ENCODE measurements around the gene WWTR1.

Gene WWTR1

DNA sequence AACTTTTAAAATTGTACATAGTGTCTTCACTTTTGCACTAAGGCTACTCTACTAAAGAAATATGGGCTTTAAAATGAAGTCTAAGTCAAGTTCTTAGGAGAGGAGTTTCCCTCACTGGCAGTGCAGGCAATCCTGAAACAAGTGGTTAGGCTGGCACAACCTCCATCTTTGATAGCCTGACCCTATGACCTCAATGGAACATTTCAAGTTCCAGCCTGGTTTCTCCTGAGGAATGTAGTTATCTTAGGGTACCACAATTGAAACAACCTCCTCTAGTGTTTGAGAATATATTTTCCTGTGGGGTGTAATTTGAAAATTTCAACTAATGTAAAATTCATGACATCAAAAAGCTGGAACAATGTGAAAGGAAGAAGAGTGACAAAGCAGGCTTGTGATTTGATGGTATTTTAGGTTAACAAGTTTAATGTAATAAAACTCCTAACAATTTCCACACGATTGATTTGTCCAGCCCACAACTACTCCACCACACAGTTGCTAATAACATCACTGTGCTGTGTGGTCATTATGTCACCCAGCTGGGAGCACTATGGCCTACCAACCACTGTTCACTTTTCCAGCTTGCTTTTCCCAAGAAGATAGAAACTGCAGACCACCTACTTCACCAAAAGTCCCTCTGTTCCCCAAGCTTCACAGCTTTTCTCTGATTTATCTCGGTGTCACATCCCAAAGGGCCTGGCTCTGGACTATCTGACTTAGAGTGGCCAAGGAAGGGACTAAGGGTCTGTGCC is 1.8 kb downstream of the WWTR1 start:
- H3K27ac ChIP-seq (ENCODE audit: low read depth, low read length, poor library complexity, severe bottlenecking): no peak overlapping the region
- no peaks in the 10 kb centered on the region for H3F3A ChIP-seq (ENCODE audit: insufficient read depth, low read length)
- no peaks in the 10 kb centered on the region for H3K36me3 ChIP-seq (ENCODE audit: insufficient read depth, low read length)
- H3K27me3 ChIP-seq (ENCODE audit: insufficient read depth, low read length): no peaks in the 10 kb centered on the region; the same call in 1 of the 2 replicates
- no peaks in the 10 kb centered on the region for H3K79me2 ChIP-seq (ENCODE audit: insufficient read depth, low read length)
- H3K9ac ChIP-seq (ENCODE audit: low read length): no peak overlapping the region
- no peak overlapping the region for H3K4me2 ChIP-seq (ENCODE audit: low read length)
- H3K4me1 ChIP-seq (ENCODE audit: insufficient read depth, low read length, severe bottlenecking): no peaks in the 10 kb centered on the region
- H3K9me3 ChIP-seq (ENCODE audit: low read length): no peaks in the 10 kb centered on the region
- H2AFZ ChIP-seq (ENCODE audit: low read length): no peak overlapping the region
- no peaks in the 10 kb centered on the region for H4K20me1 ChIP-seq (ENCODE audit: insufficient read depth, low read length)
- TF ChIP-seq, protein P1, sequence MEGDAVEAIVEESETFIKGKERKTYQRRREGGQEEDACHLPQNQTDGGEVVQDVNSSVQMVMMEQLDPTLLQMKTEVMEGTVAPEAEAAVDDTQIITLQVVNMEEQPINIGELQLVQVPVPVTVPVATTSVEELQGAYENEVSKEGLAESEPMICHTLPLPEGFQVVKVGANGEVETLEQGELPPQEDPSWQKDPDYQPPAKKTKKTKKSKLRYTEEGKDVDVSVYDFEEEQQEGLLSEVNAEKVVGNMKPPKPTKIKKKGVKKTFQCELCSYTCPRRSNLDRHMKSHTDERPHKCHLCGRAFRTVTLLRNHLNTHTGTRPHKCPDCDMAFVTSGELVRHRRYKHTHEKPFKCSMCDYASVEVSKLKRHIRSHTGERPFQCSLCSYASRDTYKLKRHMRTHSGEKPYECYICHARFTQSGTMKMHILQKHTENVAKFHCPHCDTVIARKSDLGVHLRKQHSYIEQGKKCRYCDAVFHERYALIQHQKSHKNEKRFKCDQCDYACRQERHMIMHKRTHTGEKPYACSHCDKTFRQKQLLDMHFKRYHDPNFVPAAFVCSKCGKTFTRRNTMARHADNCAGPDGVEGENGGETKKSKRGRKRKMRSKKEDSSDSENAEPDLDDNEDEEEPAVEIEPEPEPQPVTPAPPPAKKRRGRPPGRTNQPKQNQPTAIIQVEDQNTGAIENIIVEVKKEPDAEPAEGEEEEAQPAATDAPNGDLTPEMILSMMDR (IDR thresholded peaks at IDR 0.05; ENCODE audit: low read length): no peak
- TF ChIP-seq EZH2 (IDR thresholded peaks at IDR 0.05; ENCODE audit: borderline replicate concordance, low read length): no peak
- H3K9me2 ChIP-seq (ENCODE audit: low read depth, low read length): no peaks in the 10 kb centered on the region
- H3K4me3 ChIP-seq (ENCODE audit: low read depth, low read length, poor library complexity, severe bottlenecking): no peak overlapping the region

DNA sequence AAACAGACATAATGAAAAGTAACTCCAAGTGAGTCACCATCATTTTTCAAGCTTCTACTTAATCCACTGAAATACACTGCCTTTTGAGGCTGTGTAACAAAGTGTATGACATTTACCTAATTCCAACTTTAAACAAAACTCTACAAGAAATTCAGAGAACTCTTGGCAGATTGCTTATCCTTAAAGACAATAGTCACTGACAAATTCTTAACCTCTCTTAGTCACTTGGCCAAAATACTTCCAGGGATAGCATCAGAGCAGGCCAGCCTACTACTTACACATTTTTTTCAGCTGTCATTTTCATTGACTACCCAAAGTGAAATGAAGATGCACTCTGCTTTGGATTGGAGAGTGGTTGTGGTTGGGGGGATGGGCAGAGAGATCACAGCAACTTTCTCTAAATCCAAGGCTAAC is 3.6 kb downstream of the WWTR1 start:
- H3K4me1 ChIP-seq (ENCODE audit: insufficient read depth, low read length, severe bottlenecking): no peaks in the 10 kb centered on the region
- TF ChIP-seq, protein P1 (IDR thresholded peaks at IDR 0.05; ENCODE audit: low read length): no peak
- TF ChIP-seq EZH2 (IDR thresholded peaks at IDR 0.05; ENCODE audit: borderline replicate concordance, low read length): no peak
- no peak overlapping the region for H3K4me3 ChIP-seq (ENCODE audit: low read depth, low read length, poor library complexity, severe bottlenecking)
- no peak overlapping the region for H3K4me2 ChIP-seq (ENCODE audit: low read length)
- no peaks in the 10 kb centered on the region for H3F3A ChIP-seq (ENCODE audit: insufficient read depth, low read length)
- no peaks in the 10 kb centered on the region; the same call in 1 of the 2 replicates for H3K27me3 ChIP-seq (ENCODE audit: insufficient read depth, low read length)
- H3K9ac ChIP-seq (ENCODE audit: low read length): no peak overlapping the region
- no peak overlapping the region for H3K27ac ChIP-seq (ENCODE audit: low read depth, low read length, poor library complexity, severe bottlenecking)
- no peaks in the 10 kb centered on the region for H3K9me2 ChIP-seq (ENCODE audit: low read depth, low read length)
- no peak overlapping the region for H2AFZ ChIP-seq (ENCODE audit: low read length)
- no peaks in the 10 kb centered on the region for H3K36me3 ChIP-seq (ENCODE audit: insufficient read depth, low read length)
- no peaks in the 10 kb centered on the region for H3K9me3 ChIP-seq (ENCODE audit: low read length)
- no peaks in the 10 kb centered on the region for H3K79me2 ChIP-seq (ENCODE audit: insufficient read depth, low read length)
- no peaks in the 10 kb centered on the region for H4K20me1 ChIP-seq (ENCODE audit: insufficient read depth, low read length)

DNA sequence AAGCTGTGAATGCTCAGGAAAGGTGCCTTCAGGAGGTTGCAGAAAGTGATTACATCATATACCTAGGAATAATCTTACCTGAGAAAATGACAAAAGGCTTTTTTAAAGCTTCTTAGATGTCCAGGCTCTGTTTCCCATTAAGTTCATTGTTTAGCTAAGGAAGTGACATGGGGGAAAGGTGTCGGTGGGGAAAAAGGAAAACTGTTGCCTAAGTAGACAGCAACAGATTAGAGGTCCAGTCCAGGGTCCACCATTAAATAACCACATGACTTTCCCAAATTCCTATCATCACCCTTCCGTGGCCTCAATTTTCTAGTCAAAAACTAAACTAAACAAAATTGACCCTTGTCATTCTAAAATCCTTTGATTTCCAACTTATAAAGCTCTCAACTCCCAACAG is 4.3 kb downstream of the WWTR1 start:
- Histone ChIP-seq H3K79me2 (ENCODE audit: insufficient read depth, low read length) (no peaks in the 10 kb centered on the region), H3K9me2 (ENCODE audit: low read depth, low read length) (no peaks in the 10 kb centered on the region), H2AFZ (ENCODE audit: low read length) (no peak overlapping the region), H3F3A (ENCODE audit: insufficient read depth, low read length) (no peaks in the 10 kb centered on the region), H3K4me3 (ENCODE audit: low read depth, low read length, poor library complexity, severe bottlenecking) (no peak overlapping the region), H4K20me1 (ENCODE audit: insufficient read depth, low read length) (no peaks in the 10 kb centered on the region), H3K4me2 (ENCODE audit: low read length) (no peak overlapping the region), H3K27me3 (ENCODE audit: insufficient read depth, low read length) (no peaks in the 10 kb centered on the region; the same call in 1 of the 2 replicates), H3K9ac (ENCODE audit: low read length) (no peak overlapping the region), H3K4me1 (ENCODE audit: insufficient read depth, low read length, severe bottlenecking) (no peaks in the 10 kb centered on the region), H3K27ac (ENCODE audit: low read depth, low read length, poor library complexity, severe bottlenecking) (no peak overlapping the region), H3K36me3 (ENCODE audit: insufficient read depth, low read length) (no peaks in the 10 kb centered on the region), H3K9me3 (ENCODE audit: low read length) (no peaks in the 10 kb centered on the region)
- TF ChIP-seq, protein P1 (IDR thresholded peaks at IDR 0.05; ENCODE audit: low read length): no peak
- no peak for TF ChIP-seq EZH2 (IDR thresholded peaks at IDR 0.05; ENCODE audit: borderline replicate concordance, low read length)

Data from OCI-LY1 (cell line).